GM19351 (cell line): ENCODE results near the gene AQP6.

Experiments used
- ATAC-seq: cut with Tn5 transposase; IDR thresholded peaks from one replicate; pipeline ENCODE4 v1.9.1; 2021; ENCODE audit warnings: mild to moderate bottlenecking, moderate library complexity; ENCODE audit not compliant: unreplicated experiment

The AQP6 gene, protein sequence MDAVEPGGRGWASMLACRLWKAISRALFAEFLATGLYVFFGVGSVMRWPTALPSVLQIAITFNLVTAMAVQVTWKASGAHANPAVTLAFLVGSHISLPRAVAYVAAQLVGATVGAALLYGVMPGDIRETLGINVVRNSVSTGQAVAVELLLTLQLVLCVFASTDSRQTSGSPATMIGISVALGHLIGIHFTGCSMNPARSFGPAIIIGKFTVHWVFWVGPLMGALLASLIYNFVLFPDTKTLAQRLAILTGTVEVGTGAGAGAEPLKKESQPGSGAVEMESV

DNA sequence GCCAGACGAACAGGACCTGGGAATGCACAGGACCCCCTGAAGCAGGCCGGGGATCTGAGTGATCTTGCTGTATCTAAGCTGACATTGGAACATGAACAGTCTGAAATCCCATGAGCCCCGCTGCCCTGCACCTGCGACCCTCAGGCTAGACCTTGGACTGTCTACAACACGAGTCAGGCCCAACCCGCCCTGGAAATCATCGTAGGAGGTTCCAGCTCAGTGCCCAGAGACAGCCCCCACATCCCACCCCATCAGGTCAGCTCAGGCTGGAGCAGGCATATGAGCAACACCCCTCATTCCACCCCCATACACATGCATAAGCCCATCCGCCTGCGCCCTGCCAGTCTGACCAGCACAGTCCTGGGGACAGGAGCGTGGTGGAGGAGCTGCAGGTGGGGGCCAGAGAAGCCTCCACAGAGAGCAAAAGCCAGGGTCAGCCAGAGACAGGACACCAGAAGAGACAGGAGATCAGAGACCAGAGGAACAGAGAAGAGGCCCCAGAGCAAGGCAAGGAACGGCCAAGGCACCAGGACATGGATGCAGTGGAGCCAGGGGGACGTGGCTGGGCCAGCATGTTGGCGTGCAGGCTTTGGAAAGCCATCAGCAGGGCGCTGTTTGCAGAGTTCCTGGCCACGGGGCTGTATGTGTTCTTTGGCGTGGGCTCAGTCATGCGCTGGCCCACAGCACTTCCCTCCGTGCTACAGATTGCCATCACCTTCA, at the start of gene AQP6:
TSS of gene AQP6 (plus strand) at position 307 of the 720 bp plus-strand sequence. CDS start at position 534, 227 bp downstream.
- ATAC-seq: no peak

DNA sequence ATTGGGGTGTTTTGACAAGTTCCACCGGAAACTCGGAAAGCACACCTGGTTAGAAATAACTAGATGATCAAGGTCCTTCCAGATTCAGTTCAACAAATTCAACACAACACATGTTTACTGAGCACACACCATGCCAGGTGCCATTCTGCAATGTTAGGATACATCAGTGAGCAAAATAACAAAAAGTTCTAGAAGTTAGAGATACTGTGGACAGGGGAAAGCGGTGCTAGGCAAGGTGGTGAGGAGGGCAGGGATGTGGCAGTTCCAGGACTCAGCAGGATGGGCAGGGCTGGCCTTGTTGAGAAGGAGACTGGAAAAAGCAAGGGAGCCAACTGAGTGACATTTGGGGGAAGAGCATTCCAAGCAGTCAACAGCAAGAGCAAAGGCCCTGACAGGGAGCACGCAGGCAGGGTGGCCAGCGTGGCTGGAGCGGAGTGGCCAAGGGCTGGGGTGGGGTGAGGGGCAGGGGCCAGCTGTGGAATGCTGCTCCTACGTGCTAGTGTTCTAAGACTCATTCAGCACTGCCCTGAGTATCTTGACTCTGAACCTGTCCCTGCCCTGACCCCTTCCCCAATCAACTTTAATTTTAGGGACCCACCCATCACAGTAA, 49.6 kb upstream of the AQP6 start:
- no peak for ATAC-seq

DNA sequence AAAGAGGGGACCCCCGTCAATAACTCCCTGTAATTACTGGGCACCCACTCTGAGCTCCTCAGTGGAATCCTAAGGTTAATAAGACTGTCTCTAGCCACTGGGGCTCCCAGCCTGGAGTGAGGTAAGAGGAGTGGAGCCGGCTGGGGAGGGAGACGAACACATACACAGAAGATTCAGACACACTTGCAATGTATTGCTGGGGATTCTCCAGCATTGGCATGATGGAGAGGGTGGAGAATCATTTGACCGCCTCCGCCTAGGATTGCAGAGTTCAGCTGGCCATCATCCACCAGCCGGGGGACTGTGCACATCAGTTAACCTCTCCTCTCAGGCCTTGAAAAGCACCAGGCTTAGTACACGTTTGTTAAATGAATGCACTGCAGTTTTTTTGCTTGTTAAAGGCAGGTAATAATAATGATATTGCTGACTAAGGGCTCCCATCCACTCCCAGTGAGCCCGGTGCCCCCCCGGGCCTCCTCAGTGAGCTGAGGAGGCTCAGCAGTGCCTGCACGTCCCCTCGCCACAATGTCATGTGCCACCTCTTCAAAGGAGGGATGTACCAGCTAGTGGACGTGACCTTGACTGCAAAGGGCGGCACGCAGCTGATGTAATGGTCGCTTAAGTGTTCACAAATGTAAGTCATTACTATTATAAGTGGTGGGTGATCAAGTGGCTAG, 48.7 kb upstream of the AQP6 start:
- ATAC-seq: no peak

DNA sequence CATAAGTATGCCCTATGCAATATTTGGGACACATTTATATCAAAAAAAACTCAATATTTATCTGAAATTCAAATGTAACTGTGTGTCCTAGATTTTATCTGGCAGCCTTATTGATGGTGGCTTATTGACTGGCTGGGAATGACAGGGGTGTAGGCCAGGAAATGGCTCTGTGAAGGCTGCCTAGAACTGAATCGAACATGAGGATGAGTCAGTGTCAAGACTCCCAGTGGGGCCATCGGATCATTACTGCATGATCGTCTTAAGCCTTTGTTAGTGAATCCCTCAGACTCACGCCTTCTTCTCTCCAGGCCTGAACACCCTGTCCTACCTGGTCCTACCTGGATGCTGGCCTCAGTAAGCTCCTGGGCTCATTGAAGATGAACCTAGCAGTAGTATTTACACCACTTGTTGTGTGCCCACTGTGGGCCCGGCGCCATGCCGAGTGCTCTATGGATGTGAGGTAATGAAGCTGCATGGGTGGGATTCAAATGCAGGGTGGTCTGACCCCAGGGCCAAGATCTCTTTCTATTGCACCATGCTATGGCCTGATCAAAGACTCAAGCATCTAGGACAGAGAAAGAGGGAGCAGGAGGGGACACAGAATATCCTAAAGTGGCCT, 48.0 kb upstream of the AQP6 start:
- no peak for ATAC-seq

DNA sequence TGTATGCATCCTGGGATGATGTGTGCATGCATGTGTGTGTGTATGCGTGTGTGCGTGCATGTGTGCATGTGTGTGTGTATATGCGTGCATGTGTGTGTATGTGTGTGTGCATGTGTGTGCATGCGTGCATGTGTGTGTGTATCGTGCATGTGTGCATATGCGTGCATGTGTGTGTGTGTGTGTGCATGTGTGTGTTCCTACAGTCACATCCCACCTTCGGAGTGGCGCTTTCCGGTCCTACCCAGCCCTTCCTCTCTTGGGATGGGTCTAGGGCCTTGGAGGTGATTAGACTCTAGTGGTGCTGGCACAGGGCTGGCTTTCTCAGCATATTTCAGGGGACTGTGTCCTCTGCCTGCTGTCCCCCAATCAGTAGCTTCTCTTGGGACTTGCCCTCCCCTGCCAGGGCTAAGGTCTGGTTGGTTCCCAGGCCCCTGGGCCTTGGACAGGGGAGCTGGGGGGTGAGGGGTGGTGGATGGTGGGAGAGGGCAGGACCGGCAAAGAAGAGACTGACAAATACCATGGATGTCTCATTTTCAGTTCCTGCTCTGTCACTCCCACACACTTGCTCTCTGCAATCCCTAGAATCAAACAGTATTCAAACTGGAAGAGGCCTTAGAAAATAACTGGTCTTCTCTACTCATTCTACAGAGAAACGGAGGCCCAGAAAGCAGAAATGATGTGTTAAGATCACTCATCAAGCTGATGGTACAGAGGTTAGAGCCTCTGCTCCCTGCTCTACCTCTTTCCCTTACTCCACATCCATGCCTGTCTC, 47.1 kb upstream of the AQP6 start:
- no peak for ATAC-seq

DNA sequence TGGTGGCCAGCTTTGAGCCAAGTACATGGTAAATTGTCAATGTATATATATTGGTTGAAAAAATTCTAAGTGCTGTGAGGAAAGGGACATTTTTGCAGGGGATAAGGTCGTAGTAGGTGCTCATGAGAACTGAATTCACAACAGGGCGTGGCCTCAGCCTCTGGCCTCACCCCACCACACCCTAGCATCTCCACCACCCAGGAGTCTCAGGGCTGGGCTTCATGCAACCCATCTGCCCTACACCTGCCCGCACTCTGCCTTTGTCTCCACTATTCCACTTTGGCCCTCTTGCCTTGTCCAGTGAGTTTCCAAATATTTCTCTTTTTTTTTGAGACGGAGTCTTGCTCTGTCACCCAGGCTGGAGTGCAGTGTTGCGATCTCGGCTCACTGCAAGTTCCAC, 44.3 kb upstream of the AQP6 start:
- ATAC-seq: no peak

DNA sequence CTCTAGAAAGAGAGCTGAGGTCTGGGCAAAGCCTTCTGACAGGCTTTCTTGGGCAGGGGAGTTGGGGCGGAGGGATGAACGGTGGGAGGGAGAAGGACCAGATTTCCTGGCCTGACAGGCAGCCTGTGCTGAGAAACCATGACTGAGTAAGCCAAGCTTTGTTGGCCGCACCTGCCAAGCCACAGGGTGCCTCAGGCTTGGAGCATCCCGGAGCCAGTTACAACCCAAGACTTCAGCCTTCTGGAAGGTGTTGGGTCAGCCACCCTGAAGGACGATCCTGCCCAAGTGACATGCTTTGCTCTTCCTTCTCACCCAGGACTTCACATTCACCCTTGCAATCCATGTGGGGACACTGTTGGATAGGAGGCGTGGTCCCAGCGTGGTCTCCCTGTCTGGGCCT, 43.2 kb upstream of the AQP6 start:
- ATAC-seq: no peak

DNA sequence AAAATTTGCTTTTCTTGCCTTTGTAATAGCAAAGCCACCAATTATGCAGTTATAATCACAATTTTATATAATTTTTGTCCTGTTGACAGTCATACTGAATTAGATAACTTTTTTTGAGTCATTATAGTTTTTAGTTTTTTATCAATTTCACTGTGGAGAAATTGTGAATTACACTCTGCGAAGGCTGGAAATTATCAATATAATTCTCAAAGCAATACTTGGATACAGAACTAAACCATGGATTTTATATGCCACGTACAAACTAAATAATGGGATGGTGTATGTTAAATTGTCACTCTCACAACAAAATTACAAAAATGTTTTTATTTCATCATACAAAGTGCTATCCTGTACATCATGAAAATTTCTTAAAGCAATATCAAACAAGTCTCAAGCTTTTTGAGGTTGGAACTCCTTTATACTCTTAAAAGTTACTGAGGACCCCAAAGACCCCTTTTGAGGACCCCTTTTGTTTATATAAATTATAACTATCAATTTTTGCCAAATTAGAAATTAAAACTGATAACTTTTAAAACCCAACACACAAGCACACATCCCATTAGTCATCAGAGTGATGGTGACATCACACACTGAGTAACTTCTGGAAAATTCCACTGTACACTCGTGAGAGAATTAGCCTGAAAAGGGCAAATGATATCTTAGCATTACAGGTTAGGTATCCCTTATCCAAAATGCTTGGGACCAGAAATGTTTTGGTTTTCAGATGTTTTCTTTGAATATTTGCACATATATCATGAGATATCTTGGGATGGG, 42.0 kb upstream of the AQP6 start:
- ATAC-seq: no peak

DNA sequence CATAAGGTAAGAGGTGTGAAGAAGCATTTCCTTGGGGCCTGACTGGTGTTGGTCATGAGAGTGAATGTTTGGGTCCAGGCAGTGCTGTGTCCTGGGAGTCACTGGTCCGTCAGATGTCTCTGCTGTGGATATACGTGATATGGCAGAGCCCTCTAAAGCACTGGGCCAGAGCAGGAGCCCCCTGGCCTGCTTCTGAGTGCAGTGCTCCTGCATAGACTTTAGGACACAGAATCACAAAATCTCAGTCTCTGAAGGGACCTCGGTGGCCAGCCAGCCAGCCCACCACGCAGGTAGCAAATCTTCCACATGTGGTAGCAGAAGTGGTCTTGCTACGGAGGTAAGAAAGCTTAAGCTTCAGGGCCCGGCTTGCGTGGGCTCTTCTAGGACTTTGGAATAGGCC, 40.7 kb upstream of the AQP6 start:
- no peak for ATAC-seq

DNA sequence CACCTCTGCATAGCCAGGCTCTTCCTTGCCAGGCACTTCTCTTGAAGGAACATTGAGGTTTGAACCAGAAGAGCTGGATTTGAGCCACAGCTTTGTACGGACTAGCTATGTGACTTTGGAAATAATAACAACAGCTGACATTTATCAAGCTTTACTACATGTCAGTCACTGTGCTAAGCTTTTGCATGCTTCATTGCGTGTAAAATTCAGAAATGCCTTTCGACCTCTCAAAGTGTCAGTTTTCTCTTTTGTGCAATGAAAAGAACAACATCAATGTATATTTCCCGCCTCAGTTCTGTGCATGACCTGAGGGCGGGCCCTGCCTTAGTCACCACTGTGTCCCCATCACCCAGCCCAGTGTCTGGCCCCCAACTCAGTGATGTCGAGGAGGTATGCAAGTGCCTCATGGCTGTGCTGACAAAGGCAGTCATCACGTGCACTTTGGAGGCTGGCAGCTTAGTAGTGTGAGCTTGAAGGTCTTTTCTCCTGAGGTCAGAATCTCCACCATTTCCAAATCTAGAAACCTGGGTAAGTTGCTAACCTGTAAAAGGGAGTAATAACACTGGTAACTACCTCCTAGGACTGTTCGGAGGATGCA, 40.1 kb upstream of the AQP6 start:
- ATAC-seq: no peak

DNA sequence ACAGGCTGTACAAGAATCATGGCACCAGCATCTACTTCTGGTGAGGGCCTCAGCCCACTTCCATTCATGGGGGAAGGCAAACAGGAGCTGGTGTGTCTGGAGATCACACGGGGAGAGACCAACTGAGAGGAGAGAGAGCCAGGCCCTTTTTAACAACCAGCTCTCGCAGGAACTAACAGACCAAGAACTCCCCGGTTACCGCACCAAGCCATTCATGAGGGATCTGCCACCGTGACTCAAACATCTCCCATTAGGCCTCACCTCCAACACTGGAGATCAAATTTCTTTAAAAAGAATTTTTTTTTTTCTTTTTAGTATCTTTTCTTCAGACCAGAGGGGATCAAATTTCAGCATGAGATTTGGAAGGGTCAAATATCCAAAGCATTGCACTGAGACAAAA, 39.0 kb upstream of the AQP6 start:
- ATAC-seq: no peak

DNA sequence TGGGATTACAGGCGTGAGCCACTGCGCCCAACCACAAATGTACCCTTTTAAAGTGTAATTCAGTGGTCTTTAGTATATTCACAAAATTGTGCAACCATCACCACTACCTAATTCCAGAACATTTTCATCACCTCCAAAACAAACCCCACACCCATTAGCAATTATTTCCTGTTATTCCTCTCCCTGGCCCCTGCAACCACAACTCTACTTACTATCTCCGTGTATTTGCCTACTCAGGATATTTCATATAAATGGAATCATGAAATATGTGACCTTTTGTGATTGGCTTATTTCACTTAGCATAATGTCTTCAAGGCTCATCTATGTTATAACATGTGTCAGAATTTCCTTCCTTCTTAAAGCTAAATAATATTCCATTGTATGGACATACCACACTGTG, 38.2 kb upstream of the AQP6 start:
- ATAC-seq: no peak

DNA sequence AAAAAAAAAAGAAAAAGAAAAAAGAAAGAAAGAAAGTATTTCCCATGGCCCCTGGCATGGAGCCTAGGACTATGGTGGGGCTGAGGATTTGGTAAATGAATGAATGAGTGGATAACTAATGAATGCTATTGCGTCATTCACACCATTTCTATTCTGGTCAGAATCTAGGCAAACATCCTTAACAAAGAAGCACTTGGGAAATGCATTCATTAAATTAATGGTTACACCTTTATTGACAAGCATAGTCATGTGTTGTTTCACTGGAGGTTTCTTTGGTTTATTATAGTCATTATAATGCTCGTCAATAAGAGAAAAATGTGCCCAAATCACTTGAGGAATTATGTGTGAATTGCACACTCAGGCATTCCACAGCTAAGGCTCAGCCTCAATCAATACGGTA, 35.8 kb upstream of the AQP6 start:
- no peak for ATAC-seq

DNA sequence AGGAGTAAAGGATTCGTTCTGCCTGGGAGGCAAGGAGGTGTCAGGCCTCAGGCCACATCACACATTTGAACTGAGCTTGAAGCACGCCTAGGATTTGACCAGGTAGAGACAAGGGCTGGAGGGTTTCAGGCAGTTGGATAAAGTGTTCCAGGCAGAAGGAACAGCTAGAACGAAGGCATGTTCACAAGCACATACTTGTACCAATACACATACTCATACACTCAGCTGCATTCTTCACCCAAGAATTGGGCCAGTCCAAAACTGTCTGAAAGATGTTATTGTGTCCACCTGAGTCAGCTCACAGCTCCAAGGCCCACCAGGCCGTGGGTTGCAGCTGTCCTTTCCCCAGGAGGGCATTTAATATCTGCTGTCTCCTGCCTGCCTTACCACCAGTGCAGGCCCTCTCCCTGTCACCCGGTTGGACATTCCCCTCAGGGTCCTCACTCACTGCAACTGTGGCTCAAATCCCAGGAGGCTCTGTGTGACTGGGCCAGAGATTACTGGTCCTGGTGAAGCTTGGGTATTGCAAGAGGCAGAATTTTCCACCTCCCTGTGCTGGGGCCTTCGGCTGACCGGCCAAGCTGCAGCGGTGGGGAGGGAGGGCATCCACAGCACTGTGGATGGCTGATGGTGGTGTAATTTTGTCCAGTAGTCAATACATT, 35.0 kb upstream of the AQP6 start:
- no peak for ATAC-seq

DNA sequence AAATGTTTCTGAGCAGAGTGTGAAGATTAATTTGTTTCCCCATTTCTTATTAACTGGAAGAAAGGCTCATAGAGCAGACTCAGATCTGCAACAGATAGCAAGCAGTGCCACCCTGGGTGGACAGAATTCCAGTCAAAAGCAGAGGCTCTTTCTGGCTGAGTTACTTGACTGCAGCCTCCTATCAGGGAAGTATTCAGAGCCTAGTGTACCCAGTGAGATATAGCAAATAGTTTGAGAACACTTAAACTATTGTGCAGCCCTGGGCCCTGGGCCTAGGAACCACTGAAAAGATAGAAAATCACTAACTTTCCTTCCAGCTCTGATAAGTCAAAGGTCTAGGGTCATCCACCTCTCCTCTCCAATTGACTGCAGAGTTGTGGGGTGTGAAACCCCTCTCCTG, 33.4 kb upstream of the AQP6 start:
- ATAC-seq: no peak

DNA sequence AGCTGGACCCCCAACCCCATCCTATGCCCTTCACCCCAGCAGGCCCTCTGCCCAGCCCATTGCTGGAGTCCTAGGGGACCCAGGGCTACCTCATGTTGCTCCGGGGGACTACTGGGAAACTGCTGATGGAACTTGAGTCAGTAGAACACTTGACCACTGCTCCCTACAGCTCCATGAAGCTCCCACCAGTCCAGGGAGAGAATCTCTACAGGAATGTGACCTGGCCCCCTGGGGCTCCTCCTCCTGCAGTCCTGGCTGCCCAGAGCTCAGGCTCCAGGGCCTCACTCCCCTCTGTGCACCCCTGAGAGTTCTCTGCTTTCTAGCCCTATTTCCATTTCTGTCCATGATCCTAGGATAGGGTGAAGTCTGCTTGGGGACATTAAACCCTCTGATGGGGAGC, 33.0 kb upstream of the AQP6 start:
- ATAC-seq: no peak

DNA sequence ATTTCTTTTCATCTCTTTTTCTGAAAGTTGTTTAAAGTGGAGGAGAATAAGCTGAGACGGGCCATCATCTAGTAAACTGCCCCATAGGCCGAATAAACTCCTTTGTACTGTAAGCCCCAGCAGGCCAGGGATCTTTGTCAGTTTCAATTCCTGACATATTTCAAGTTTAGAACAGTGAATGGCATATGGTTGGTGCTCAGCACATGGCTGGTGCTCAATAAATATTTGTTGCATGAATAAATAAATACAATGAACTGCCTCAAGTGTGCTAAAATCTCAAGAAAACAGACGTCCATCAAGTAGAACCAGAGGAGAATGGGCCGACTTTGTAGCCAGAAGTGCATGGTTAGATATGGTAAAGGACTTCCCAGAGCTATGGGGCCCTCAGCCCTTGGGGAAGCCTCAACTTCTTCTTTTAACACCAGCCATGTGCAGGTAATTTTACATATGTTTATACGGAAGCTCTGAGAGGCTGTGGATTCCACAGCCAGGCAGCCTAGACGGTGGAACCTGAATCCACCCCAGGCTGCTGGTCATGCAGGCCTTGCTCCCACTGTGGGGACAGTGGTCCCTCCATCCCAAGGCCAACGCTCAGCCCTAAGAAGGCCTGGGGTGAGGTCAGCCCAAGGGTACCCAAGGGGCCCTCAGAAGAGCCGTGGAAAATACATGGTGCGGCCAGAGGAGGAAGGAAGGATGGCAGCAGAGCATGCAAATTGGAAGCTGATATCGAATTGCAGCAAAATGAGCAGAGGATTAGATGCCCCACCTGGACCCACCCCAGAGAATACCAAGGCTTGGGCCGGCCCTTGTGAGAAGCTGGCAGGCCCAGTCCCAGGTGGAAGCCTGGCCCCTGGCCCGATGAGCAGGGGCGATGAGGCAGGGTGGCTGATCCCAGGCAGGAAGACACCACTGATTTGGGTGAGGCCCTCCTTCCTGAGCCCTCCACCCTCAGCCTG, 30.9 kb upstream of the AQP6 start:
- ATAC-seq: no peak

DNA sequence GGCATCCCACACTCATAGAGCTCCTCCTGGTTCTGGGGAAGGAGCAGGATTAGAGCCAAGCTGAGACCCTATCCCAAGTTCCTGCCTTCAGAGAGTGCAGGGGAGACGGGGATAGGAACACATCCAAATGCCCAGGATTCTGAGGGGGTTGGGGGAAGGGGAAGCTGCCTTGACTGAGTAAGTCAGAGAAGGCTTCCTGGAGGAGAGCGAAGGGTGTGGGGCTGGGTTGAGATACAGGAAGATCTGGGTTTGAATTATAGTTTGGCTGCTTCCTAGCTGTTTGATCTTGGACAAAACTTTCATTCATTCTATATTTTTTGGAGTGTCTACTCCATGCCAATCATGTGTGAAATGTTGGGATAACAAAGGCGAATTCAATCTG, 30.2 kb upstream of the AQP6 start:
- ATAC-seq: no peak
